Esophagus muscularis mucosa (tissue), 4 donors: ENCODE results near the gene ANO3.
"Not testable (repeated sequence)": the region's sequence is repeated elsewhere in the genome, so short reads cannot be mapped to it uniquely, and the experiment has no call there.

Experiments
- EP300 ChIP-seq: sonication (generic); formaldehyde crosslinking; IDR thresholded peaks from one replicate; pipeline ENCODE4 v1.6.1; 2017; ENCODE audit warnings: antibody characterized with exemption
- POLR2A ChIP-seq: fragments of 450-650 bp; IDR thresholded peaks from one replicate; pipeline ENCODE4 v1.6.1; 2017; ENCODE audit warnings: antibody characterized with exemption, moderate library complexity, mild to moderate bottlenecking, low read depth
- POLR2AphosphoS5 ChIP-seq, 2 donors: sonication (generic); formaldehyde crosslinking; IDR thresholded peaks; one replicate each; pipeline ENCODE4 v1.6.1; 2017; ENCODE audit warnings: antibody characterized with exemption in 2 of 2
- TF ChIP-seq, protein P1 (sequence below), 3 experiments: fragments of 200-600 bp in 2 of 3; fragments of 450-650 bp in 1 of 3; sonication (generic) in 2 of 3; IDR thresholded peaks; one replicate each; pipeline ENCODE4 v1.5.1; 2017 to 2019; ENCODE audit warnings: antibody characterized with exemption in 3 of 3, mild to moderate bottlenecking in 2 of 3, moderate library complexity in 1 of 3

GRCh38 chr11:26316372-26316771, 15.6 kb upstream of the ANO3 start:
- TF ChIP-seq, protein P1, sequence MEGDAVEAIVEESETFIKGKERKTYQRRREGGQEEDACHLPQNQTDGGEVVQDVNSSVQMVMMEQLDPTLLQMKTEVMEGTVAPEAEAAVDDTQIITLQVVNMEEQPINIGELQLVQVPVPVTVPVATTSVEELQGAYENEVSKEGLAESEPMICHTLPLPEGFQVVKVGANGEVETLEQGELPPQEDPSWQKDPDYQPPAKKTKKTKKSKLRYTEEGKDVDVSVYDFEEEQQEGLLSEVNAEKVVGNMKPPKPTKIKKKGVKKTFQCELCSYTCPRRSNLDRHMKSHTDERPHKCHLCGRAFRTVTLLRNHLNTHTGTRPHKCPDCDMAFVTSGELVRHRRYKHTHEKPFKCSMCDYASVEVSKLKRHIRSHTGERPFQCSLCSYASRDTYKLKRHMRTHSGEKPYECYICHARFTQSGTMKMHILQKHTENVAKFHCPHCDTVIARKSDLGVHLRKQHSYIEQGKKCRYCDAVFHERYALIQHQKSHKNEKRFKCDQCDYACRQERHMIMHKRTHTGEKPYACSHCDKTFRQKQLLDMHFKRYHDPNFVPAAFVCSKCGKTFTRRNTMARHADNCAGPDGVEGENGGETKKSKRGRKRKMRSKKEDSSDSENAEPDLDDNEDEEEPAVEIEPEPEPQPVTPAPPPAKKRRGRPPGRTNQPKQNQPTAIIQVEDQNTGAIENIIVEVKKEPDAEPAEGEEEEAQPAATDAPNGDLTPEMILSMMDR (IDR thresholded peaks at IDR 0.05) = not testable (repeated sequence)
- TF ChIP-seq POLR2AphosphoS5 (IDR thresholded peaks at IDR 0.05); POLR2A; EP300: not testable (repeated sequence)
